Activated CD8-positive, alpha-beta T cell treated with anti-CD3 and anti-CD28 coated beads for 36 hours (primary cell): ENCODE measurements around the gene LRRC4C. TPM values are rescaled to one million over a fixed set of nuclear protein-coding genes. Genes with fewer than 3 reads are reported as not detected.

ENCODE experiments used
- ATAC-seq: fragments of 200-7000 bp; cut with Tn5 transposase; one replicate; pipeline ENCODE4 v1.10.0; 2021; ENCODE audit warnings: mild to moderate bottlenecking, moderate library complexity
- CTCF ChIA-PET: fragments of 350-600 bp; sonication (Branson Sonifier 250); formaldehyde crosslinking; loops from one replicate; lab custom pipeline; 2021; ENCODE audit warnings: antibody characterized with exemption; lab: Charles Lee
- POLR2A ChIA-PET: fragments of 350-600 bp; sonication (Branson Sonifier 250); formaldehyde crosslinking; loops from one replicate; lab custom pipeline; 2021; ENCODE audit warnings: antibody characterized with exemption; lab: Charles Lee
- DNase-seq: peaks from one replicate; pipeline ENCODE4 v3.0.0-alpha.2; 2020
- H3K27ac Mint-ChIP-seq: one replicate; pipeline ENCODE4 v1.8.0; 2021; ENCODE audit warnings: mild to moderate bottlenecking, mixed read lengths
- H3K27me3 Mint-ChIP-seq: one replicate; pipeline ENCODE4 v1.8.0; 2021; ENCODE audit warnings: mixed read lengths
- H3K36me3 Mint-ChIP-seq: one replicate; pipeline ENCODE4 v1.8.0; 2021; ENCODE audit warnings: low read depth, mixed read lengths
- H3K4me1 Mint-ChIP-seq: one replicate; pipeline ENCODE4 v1.8.0; 2021; ENCODE audit warnings: low read depth, mixed read lengths
- H3K4me3 Mint-ChIP-seq: one replicate; pipeline ENCODE4 v1.8.0; 2021; ENCODE audit warnings: mild to moderate bottlenecking, moderate library complexity, mixed read lengths
- H3K9me3 Mint-ChIP-seq: one replicate; pipeline ENCODE4 v1.8.0; 2021; ENCODE audit warnings: mixed read lengths
- intact Hi-C: fragments of 100-400 bp; cut with micrococcal nuclease; formaldehyde crosslinking; loops from one replicate; pipeline ENCODE4 v1.10.0; 2022
- total RNA-seq, 2 experiments: library from RNA; stranded (reverse); gene quantifications; one replicate each; pipeline ENCODE4 v1.2.3, GENCODE V29; 2021
- TF ChIP-seq, protein P1 (sequence below): fragments of 200-600 bp; IDR thresholded peaks from one replicate; pipeline ENCODE4 v1.8.0; 2022; ENCODE audit warnings: antibody characterized with exemption, mild to moderate bottlenecking

Gene LRRC4C
- total RNA-seq, 2 experiments from 2014 or later, result not detected

DNA sequence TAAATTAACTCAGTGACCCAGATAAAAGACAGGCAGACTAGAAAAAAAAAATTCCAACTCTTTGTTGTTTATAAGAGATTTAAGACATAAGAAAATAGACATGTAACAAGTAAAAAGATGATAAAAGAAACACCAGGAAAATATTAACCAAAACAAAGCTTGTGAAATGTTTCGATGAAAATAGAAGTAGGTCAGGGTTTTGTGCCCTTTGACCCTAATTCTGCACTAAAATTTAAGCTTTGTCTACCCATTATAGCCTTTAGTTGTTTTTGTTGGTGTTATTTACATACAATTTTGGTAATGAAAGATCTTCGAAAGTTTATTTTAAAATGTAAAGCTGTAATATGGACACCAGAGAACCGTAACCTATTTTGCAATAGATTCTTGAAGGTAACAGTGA lies 75.7 kb downstream of the LRRC4C start:
- intact Hi-C loops, result no loop called here
- H3K27ac Mint-ChIP-seq, result no peak overlapping the region
- ATAC-seq (no peak), DNase-seq (no peak)
- H3K4me1 Mint-ChIP-seq, result no peaks in the 10 kb centered on the region
- H3K36me3 Mint-ChIP-seq, result no peaks in the 10 kb centered on the region
- H3K27me3 Mint-ChIP-seq, result no peaks in the 10 kb centered on the region
- ChIA-PET CTCF (no interaction called here), POLR2A (no interaction called here)
- no peak overlapping the region for H3K4me3 Mint-ChIP-seq
- TF ChIP-seq, protein P1, sequence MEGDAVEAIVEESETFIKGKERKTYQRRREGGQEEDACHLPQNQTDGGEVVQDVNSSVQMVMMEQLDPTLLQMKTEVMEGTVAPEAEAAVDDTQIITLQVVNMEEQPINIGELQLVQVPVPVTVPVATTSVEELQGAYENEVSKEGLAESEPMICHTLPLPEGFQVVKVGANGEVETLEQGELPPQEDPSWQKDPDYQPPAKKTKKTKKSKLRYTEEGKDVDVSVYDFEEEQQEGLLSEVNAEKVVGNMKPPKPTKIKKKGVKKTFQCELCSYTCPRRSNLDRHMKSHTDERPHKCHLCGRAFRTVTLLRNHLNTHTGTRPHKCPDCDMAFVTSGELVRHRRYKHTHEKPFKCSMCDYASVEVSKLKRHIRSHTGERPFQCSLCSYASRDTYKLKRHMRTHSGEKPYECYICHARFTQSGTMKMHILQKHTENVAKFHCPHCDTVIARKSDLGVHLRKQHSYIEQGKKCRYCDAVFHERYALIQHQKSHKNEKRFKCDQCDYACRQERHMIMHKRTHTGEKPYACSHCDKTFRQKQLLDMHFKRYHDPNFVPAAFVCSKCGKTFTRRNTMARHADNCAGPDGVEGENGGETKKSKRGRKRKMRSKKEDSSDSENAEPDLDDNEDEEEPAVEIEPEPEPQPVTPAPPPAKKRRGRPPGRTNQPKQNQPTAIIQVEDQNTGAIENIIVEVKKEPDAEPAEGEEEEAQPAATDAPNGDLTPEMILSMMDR, result no peak
- H3K9me3 Mint-ChIP-seq, result peaks cover 8% of the 10 kb centered on the region

DNA sequence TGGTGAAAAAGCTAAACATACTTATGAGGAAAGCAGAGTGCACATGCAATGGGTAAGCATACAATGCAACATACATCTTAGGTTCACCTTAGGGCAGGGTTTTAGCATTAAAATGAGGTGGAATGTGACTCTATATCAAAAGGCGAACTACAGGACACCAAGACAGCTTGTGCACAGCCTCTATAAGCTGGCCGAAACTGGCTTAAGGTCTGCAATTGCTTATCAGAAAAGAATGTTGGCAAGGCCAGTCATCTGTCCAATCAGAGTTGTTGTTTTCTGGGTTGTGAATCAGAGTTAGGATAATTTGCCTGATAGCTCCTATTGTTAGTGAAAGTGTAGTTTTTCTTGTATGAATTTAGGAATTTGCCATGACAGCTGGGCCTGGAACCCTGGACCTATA lies 76.5 kb downstream of the LRRC4C start:
- no peak overlapping the region for H3K4me3 Mint-ChIP-seq
- ATAC-seq, result no peak

DNA sequence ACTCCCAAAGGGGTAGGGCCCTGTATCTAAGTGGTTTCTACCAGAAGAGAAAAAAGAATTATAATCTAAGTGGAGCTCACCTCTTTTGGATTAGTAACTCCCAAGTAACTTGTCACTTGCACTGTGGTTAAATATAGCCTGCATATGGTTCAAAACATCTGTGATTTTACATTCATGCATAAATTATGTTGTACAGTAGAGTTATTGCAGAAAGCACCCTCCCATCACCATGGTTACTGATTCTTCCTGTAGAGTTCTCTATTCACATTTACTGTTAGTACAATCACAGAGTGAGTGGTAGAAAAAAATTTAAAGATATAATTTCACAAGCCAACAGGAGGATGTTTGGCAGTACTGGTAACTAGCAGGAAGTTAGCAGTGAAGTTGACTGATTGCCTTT lies 80.4 kb downstream of the LRRC4C start:
- ChIA-PET POLR2A (no interaction called here), CTCF (no interaction called here)
- no peaks in the 10 kb centered on the region for H3K36me3 Mint-ChIP-seq
- no peak overlapping the region for H3K4me3 Mint-ChIP-seq
- ATAC-seq (no peak), DNase-seq (no peak)
- no peak overlapping the region for H3K27ac Mint-ChIP-seq
- TF ChIP-seq, protein P1, result no peak
- H3K9me3 Mint-ChIP-seq, result peaks cover 5% of the 10 kb centered on the region
- H3K27me3 Mint-ChIP-seq, result no peaks in the 10 kb centered on the region
- no peaks in the 10 kb centered on the region for H3K4me1 Mint-ChIP-seq
- intact Hi-C loops, result no loop called here

More for the DNA sequence above, 76.5 kb downstream of the LRRC4C start:
- CTCF ChIA-PET, result no interaction called here
- Mint-ChIP-seq H3K27me3 (no peaks in the 10 kb centered on the region), H3K27ac (no peak overlapping the region), H3K36me3 (no peaks in the 10 kb centered on the region), H3K9me3 (peaks cover 8% of the 10 kb centered on the region), H3K4me1 (no peaks in the 10 kb centered on the region)
- POLR2A ChIA-PET, result no interaction called here
- intact Hi-C loops, result no loop called here
- DNase-seq, result no peak
- TF ChIP-seq, protein P1, result no peak

DNA sequence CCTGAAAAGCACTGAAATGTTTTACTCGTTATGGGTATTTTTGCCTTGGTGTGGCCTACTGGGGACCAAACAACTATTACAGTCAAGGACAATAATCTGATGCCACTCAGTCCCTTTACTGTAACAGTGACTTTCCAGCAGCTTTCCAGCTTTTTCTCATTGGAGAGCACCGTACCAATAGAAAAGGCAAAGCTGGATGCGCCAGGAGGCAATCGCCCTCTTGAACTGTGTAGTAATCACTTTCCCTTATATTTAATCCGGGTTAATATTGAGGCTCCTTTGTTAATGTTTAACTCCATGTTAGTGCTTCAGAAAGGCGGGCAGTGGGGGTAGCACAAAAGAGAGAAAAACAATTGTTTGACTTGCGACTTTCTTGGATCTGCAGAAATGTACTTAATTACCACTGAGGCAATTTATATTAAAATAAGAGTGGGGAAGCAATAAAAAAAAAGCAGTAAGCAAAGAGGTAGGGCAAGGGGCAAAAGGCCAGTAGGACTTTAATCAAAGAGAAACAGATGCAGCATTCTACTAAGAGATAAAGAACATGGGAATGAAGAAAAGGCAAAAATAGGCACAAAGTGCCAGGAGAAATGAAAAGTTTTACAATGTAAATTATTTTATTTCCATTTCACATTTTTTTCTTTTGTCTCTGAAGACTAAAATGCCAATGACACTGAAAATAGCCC lies 81.6 kb downstream of the LRRC4C start:
- TF ChIP-seq, protein P1, result no peak
- no peak overlapping the region for H3K27ac Mint-ChIP-seq
- intact Hi-C loops, result no loop called here
- no peaks in the 10 kb centered on the region for H3K27me3 Mint-ChIP-seq
- DNase-seq (no peak), ATAC-seq (no peak)
- no peaks in the 10 kb centered on the region for H3K36me3 Mint-ChIP-seq
- H3K4me3 Mint-ChIP-seq, result no peak overlapping the region
- POLR2A ChIA-PET, result no interaction called here
- H3K4me1 Mint-ChIP-seq, result no peaks in the 10 kb centered on the region
- CTCF ChIA-PET, result no interaction called here
- peaks cover 4% of the 10 kb centered on the region for H3K9me3 Mint-ChIP-seq

DNA sequence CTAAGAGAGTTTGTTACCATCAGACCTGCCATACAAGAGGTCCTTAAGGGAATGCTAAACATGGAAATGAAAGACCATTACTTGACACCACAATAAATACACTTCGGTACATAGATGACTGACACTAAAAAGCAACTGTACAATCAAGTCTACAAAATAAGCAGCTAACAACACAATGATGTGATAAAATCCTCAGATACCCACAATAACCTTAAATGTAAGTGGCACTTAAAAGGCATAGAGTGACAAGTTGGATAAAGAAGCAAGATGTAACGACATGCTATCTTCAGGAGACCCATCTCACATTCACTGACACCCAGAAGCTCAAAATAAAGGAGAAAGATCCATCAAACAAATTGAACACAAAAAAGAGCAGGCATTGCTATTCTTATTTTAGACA lies 107.6 kb downstream of the LRRC4C start:
- TF ChIP-seq, protein P1, result no peak
- Mint-ChIP-seq H3K4me1 (no peaks in the 10 kb centered on the region), H3K27me3 (no peaks in the 10 kb centered on the region), H3K4me3 (no peak overlapping the region), H3K36me3 (no peaks in the 10 kb centered on the region), H3K27ac (no peak overlapping the region), H3K9me3 (peaks cover 12% of the 10 kb centered on the region)
- ATAC-seq, result no peak
- no peak for DNase-seq
- ChIA-PET POLR2A (no interaction called here), CTCF (no interaction called here)
- intact Hi-C loops, result no loop called here
